ENCODE results near the gene TRAF2.

TRAF2 gene

GRCh38 chr9:136947028-136947891, 60.9 kb downstream of the TRAF2 start:
- Histone ChIP-seq H3K79me2 (ENCODE audit: control insufficient read depth, insufficient read depth, low read length, unreplicated experiment) (peaks cover 18% of the 10 kb centered on the region), H3K4me3 (ENCODE audit: low read depth, low read length) (no peak overlapping the region), H2AFZ (ENCODE audit: low read length, unreplicated experiment) (no peak overlapping the region), H3K27ac (ENCODE audit: low read depth, low read length) (no peak overlapping the region), H3K36me3 (ENCODE audit: insufficient read depth, low read length) (peaks cover 6% of the 10 kb centered on the region; the same call in 1 of the 2 replicates), H3K4me1 (ENCODE audit: control insufficient read depth, insufficient read depth, low read length, unreplicated experiment) (peaks cover 13% of the 10 kb centered on the region), H3K27me3 (ENCODE audit: insufficient read depth, low read length) (no peaks in the 10 kb centered on the region)

DNA sequence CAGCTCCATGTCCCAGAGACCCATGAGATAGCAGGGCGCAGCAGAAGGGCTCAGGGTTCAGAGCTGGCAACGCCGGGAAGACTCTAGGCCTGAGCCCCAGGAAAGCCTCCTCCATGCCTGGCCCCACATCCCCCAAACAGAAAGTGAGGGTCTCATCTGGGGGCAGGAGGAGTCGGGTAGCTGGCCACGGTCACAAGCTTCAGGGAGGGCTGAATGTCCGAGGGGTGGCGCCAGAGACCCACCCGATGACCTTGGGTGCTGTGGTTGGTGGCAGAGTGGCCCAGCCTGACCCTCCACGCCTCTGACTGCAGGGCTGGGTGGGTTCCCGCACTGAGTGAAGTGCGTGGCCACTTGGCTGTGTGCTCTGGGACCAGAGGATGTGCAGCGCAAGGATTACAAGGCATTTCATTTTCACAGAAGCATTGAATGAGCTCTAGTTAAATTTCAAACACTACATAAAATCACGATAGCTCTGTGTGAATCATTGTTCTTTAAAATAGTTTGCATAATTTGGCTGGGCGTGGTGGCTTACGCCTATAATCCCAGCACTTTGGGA, 61.7 kb downstream of the TRAF2 start:
- Histone ChIP-seq H3K4me1 (ENCODE audit: control insufficient read depth, insufficient read depth, low read length, unreplicated experiment) (peaks cover 6% of the 10 kb centered on the region), H3K4me3 (ENCODE audit: low read depth, low read length) (no peak overlapping the region), H3K36me3 (ENCODE audit: insufficient read depth, low read length) (no peaks in the 10 kb centered on the region), H2AFZ (ENCODE audit: low read length, unreplicated experiment) (no peak overlapping the region), H3K27me3 (ENCODE audit: insufficient read depth, low read length) (no peaks in the 10 kb centered on the region), H3K27ac (ENCODE audit: low read depth, low read length) (no peak overlapping the region), H3K79me2 (ENCODE audit: control insufficient read depth, insufficient read depth, low read length, unreplicated experiment) (peaks cover 10% of the 10 kb centered on the region)

GRCh38 chr9:136949239-136949816, 63.0 kb downstream of the TRAF2 start:
- H3K4me1 ChIP-seq (ENCODE audit: control insufficient read depth, insufficient read depth, low read length, unreplicated experiment): peaks cover 6% of the 10 kb centered on the region
- H3K79me2 ChIP-seq (ENCODE audit: control insufficient read depth, insufficient read depth, low read length, unreplicated experiment): no peaks in the 10 kb centered on the region
- H3K4me3 ChIP-seq (ENCODE audit: low read depth, low read length): peak overlapping the region; percentile 65
- H2AFZ ChIP-seq (ENCODE audit: low read length, unreplicated experiment): peak overlapping the region; percentile 25
- H3K27ac ChIP-seq (ENCODE audit: low read depth, low read length): no peak overlapping the region
- no peaks in the 10 kb centered on the region for H3K27me3 ChIP-seq (ENCODE audit: insufficient read depth, low read length)
- no peaks in the 10 kb centered on the region for H3K36me3 ChIP-seq (ENCODE audit: insufficient read depth, low read length)

DNA sequence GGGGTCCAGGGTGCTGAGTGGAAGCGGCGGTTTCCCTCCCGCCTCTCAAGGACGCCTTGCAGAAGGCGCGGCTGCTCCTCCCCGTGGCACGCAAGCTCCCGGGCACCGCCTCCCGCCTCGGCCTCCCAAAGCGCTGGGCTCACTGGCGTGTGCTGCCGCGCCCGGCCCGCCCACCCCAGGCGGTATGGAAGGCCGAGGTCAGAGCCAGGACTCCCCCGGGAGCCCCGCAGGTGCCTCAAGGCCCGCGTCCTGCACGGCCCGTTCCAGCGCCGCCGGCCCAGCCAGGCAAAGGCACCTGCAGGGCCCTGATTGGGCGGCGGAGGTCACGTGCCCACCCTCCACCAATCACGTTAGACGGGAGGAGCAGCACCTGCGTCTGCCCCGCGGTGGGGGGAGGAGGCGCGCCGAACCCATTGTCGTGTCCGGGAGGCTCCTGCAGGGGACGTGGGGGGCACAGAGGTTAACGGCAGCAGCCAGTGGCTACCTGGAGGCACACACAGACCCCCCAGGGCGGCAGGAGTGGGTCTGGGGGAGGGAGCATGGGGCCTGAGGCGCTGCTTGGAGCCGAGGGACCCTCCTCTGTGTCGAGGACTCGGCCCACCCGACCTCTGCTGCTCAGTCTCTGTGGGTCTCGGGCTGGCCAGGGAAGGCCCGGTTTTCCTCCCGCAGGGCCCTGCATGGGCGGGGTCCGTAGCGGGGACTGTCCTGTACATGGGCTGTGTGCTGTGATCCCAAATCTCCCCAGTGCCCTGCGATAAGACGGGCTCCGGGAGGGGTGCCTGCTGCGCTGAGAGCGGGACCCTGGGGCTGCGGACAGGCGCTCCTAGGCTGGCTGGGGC, 63.7 kb downstream of the TRAF2 start:
- Histone ChIP-seq H2AFZ (ENCODE audit: low read length, unreplicated experiment) (peak overlapping the region; percentile 25), H3K4me3 (ENCODE audit: low read depth, low read length) (peak overlapping the region; percentile 65), H3K27ac (ENCODE audit: low read depth, low read length) (no peak overlapping the region)

GRCh38 chr9:136950656-136951276, 64.5 kb downstream of the TRAF2 start:
- peak overlapping the region; percentile 65 for H3K4me3 ChIP-seq (ENCODE audit: low read depth, low read length)
- peak overlapping the region; percentile 2 for H2AFZ ChIP-seq (ENCODE audit: low read length, unreplicated experiment)
- H3K27ac ChIP-seq (ENCODE audit: low read depth, low read length): no peak overlapping the region
- no peaks in the 10 kb centered on the region for H3K27me3 ChIP-seq (ENCODE audit: insufficient read depth, low read length)
- no peaks in the 10 kb centered on the region for H3K79me2 ChIP-seq (ENCODE audit: control insufficient read depth, insufficient read depth, low read length, unreplicated experiment)
- peaks cover 6% of the 10 kb centered on the region for H3K4me1 ChIP-seq (ENCODE audit: control insufficient read depth, insufficient read depth, low read length, unreplicated experiment)
- H3K36me3 ChIP-seq (ENCODE audit: insufficient read depth, low read length): no peaks in the 10 kb centered on the region

More for the DNA sequence above, 63.7 kb downstream of the TRAF2 start:
- Histone ChIP-seq H3K36me3 (ENCODE audit: insufficient read depth, low read length) (no peaks in the 10 kb centered on the region), H3K4me1 (ENCODE audit: control insufficient read depth, insufficient read depth, low read length, unreplicated experiment) (peaks cover 6% of the 10 kb centered on the region), H3K27me3 (ENCODE audit: insufficient read depth, low read length) (no peaks in the 10 kb centered on the region), H3K79me2 (ENCODE audit: control insufficient read depth, insufficient read depth, low read length, unreplicated experiment) (no peaks in the 10 kb centered on the region)

GRCh38 chr9:136951541-136952320, 65.4 kb downstream of the TRAF2 start, which contains the start of gene LCN12:
Gene LCN12 (plus strand): TSS chr9:136952273. CDS start chr9:136952328, 55 bp downstream.
- H3K4me3 ChIP-seq (ENCODE audit: low read depth, low read length): no peak within 1 kb of the TSS
- no peaks in the 10 kb centered on the region for H3K36me3 ChIP-seq (ENCODE audit: insufficient read depth, low read length)
- H3K27ac ChIP-seq (ENCODE audit: low read depth, low read length): no peak within 1 kb of the TSS
- H3K79me2 ChIP-seq (ENCODE audit: control insufficient read depth, insufficient read depth, low read length, unreplicated experiment): no peaks in the 10 kb centered on the region
- H3K4me1 ChIP-seq (ENCODE audit: control insufficient read depth, insufficient read depth, low read length, unreplicated experiment): peaks cover 6% of the 10 kb centered on the region
- no peak within 1 kb of the TSS for H2AFZ ChIP-seq (ENCODE audit: low read length, unreplicated experiment)
- no peaks in the 10 kb centered on the region for H3K27me3 ChIP-seq (ENCODE audit: insufficient read depth, low read length)

DNA sequence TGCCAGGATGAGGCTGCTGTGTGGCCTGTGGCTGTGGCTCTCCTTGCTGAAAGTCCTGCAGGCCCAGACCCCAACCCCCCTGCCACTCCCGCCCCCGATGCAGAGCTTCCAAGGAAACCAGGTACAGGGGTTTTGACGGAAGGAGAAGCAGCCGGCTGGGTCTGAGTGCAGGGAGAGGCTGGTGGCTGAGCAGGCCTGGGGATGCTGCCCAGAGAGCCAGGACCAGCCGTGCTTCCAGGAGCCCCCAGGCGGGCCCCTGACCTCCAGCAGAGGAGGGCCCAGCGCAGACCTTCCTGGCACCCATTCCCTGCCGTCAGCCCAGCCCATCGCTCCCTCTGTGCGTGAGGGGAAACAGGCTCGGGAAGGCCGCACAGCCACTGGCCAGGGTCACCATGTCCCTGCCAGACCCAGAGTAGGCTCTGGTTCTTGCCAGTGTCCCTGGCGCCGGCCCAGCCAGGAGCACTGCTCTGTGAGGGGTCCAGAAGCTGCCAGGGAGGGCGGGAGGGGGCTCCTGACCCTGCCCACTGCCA, 66.1 kb downstream of the TRAF2 start:
- peaks cover 6% of the 10 kb centered on the region for H3K4me1 ChIP-seq (ENCODE audit: control insufficient read depth, insufficient read depth, low read length, unreplicated experiment)
- H3K36me3 ChIP-seq (ENCODE audit: insufficient read depth, low read length): no peaks in the 10 kb centered on the region
- H3K27ac ChIP-seq (ENCODE audit: low read depth, low read length): no peak overlapping the region
- H2AFZ ChIP-seq (ENCODE audit: low read length, unreplicated experiment): no peak overlapping the region
- no peaks in the 10 kb centered on the region for H3K27me3 ChIP-seq (ENCODE audit: insufficient read depth, low read length)
- no peaks in the 10 kb centered on the region for H3K79me2 ChIP-seq (ENCODE audit: control insufficient read depth, insufficient read depth, low read length, unreplicated experiment)
- no peak overlapping the region for H3K4me3 ChIP-seq (ENCODE audit: low read depth, low read length)

GRCh38 chr9:136952876-136953770, 66.8 kb downstream of the TRAF2 start:
- Histone ChIP-seq H3K27ac (ENCODE audit: low read depth, low read length) (no peak overlapping the region), H3K4me3 (ENCODE audit: low read depth, low read length) (no peak overlapping the region), H3K4me1 (ENCODE audit: control insufficient read depth, insufficient read depth, low read length, unreplicated experiment) (peaks cover 1% of the 10 kb centered on the region), H3K27me3 (ENCODE audit: insufficient read depth, low read length) (no peaks in the 10 kb centered on the region), H2AFZ (ENCODE audit: low read length, unreplicated experiment) (no peak overlapping the region), H3K79me2 (ENCODE audit: control insufficient read depth, insufficient read depth, low read length, unreplicated experiment) (no peaks in the 10 kb centered on the region), H3K36me3 (ENCODE audit: insufficient read depth, low read length) (no peaks in the 10 kb centered on the region)

DNA sequence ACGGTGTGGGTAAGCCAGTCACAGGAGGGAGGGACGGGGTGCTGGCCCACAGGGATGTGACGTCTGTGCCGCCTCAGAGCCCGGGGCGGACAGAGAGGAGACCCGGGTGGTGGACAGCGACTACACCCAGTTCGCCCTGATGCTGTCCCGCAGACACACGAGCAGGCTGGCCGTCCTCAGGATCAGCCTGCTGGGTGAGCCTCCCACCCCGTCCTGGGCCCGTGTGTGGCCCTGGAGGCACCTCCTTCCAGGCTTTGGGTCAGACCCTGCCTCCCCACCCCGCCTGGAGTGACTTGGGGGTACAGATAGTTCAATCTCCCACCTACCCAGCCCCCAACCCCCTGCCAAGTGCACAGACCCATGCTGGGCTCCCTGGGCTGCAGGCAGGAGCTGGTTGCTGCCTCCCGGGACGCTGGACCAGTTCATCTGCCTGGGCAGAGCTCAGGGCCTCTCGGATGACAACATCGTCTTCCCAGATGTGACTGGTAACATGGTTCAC, 67.5 kb downstream of the TRAF2 start:
- H3K4me3 ChIP-seq (ENCODE audit: low read depth, low read length): no peak overlapping the region
- no peaks in the 10 kb centered on the region for H3K36me3 ChIP-seq (ENCODE audit: insufficient read depth, low read length)
- no peak overlapping the region for H3K27ac ChIP-seq (ENCODE audit: low read depth, low read length)
- H3K4me1 ChIP-seq (ENCODE audit: control insufficient read depth, insufficient read depth, low read length, unreplicated experiment): no peaks in the 10 kb centered on the region
- no peaks in the 10 kb centered on the region for H3K27me3 ChIP-seq (ENCODE audit: insufficient read depth, low read length)
- H3K79me2 ChIP-seq (ENCODE audit: control insufficient read depth, insufficient read depth, low read length, unreplicated experiment): no peaks in the 10 kb centered on the region
- no peak overlapping the region for H2AFZ ChIP-seq (ENCODE audit: low read length, unreplicated experiment)

Data from ACC112 (cell line).